Heart left ventricle (tissue), 16 donors: ENCODE results near the gene AKAP8. TPM values are rescaled to one million over a fixed set of nuclear protein-coding genes. Genes with fewer than 3 reads are reported as not detected.

Experiments
- ATAC-seq, 4 donors: fragments of 200-7000 bp; cut with Tn5 transposase; one replicate each; pipeline ENCODE4 v1.9.1; 2020 to 2022; ENCODE audit warnings: moderate library complexity in 4 of 4, mild to moderate bottlenecking in 3 of 4, moderate number of reproducible peaks in 1 of 4
- DNase-seq, 5 donors: peaks; one replicate each; pipeline ENCODE4 v3.0.0-alpha.2; 2020
- H3K27ac ChIP-seq, 12 donors: fragments of 200-600 bp; sonication (generic) in 4 of 12; one replicate each; pipeline versions ENCODE4 v1.5.0 to v1.8.0; 2016 to 2022; ENCODE audit warnings: mild to moderate bottlenecking in 2 of 12
- H3K27me3 ChIP-seq, 9 donors: fragments of 200-600 bp; sonication (generic) in 2 of 9; one replicate each; pipeline versions ENCODE4 v1.5.1 to v1.8.0; 2016 to 2022; ENCODE audit warnings: mild to moderate bottlenecking in 3 of 9
- H3K36me3 ChIP-seq, 9 donors: fragments of 200-600 bp; sonication (generic) in 2 of 9; one replicate each; pipeline versions ENCODE4 v1.5.0 to v1.8.0; 2018 to 2022; ENCODE audit warnings: mild to moderate bottlenecking in 2 of 9
- H3K4me1 ChIP-seq, 12 donors: fragments of 200-600 bp; sonication (generic) in 4 of 12; one replicate each; pipeline versions ENCODE4 v1.5.0 to v1.8.0; 2016 to 2022; ENCODE audit warnings: mild to moderate bottlenecking in 3 of 12
- H3K4me3 ChIP-seq, 12 donors: fragments of 200-600 bp; sonication (generic) in 4 of 12; one replicate each; pipeline versions ENCODE4 v1.5.0 to v1.8.0; 2017 to 2022; ENCODE audit warnings: mild to moderate bottlenecking in 9 of 12, moderate library complexity in 4 of 12
- H3K9me3 ChIP-seq, 12 donors: fragments of 200-600 bp; sonication (generic) in 4 of 12; one replicate each; pipeline versions ENCODE4 v1.5.0 to v1.8.0; 2016 to 2022; ENCODE audit warnings: mild to moderate bottlenecking in 1 of 12
- POLR2A ChIP-seq, 2 donors: fragments of 450-650 bp; IDR thresholded peaks; one replicate each; pipeline ENCODE4 v1.6.1; 2017; ENCODE audit warnings: antibody characterized with exemption in 2 of 2, mild to moderate bottlenecking in 2 of 2, moderate library complexity in 2 of 2
- WGBS, 4 donors: extraction: QIAGEN DNeasy Blood & Tissue Kit in 2 of 4; methylation state at CpG; one replicate each; pipeline versions ENCODE4 v1.1.5 to v1.1.7; 2013 to 2018; 5-methylcytosine and 5-hydroxymethylcytosine counted together
- intact Hi-C, 10 donors: fragments of 100-400 bp; cut with DNase I; formaldehyde crosslinking; loops; one replicate each; pipeline versions ENCODE4 v1.11.1 to v1.14.2; 2022
- polyA plus RNA-seq, 2 donors: library from polyadenylated mRNA; stranded (reverse); fragments of 200-250 nt; gene quantifications; one replicate each; pipeline ENCODE4 v1.2.3, GENCODE V29; 2013
- total RNA-seq, 9 donors: library from RNA; depleted of rRNA in 2 of 9; stranded (reverse); fragments of >200 nt in 2 of 9; fragmentation: NEBNext Ultra II Directional in 3 of 9; extraction: Animal tissue kit (Norgen Biotek cat#: 25700) in 3 of 9; gene quantifications; one replicate each; pipeline versions ENCODE4 v1.1.0 to v1.2.4, GENCODE V29; 2016 to 2023
- TF ChIP-seq, protein P1 (sequence below), 12 donors: fragments of 200-600 bp; sonication (generic) in 4 of 12; IDR thresholded peaks; one replicate each; pipeline versions ENCODE4 v1.5.0 to v1.8.0; 2018 to 2022; ENCODE audit warnings: antibody characterized with exemption in 12 of 12, mild to moderate bottlenecking in 5 of 12
- donor health status: ischemic (EF 13 %, LVEDD 7.1; RV severe dilation, severe dysfunction).
- donor health status: healthy with polysubstance abuse.
- donor health status: DM: no; HTN: yes; CAD: no.
- donor health status: DM: no; HTN: no; CAD: no.
- donor health status: ischemic (EF 25% LVEDD 6.9; RV normal size, moderate dysfunction).
- donor health status: ischemic (EF 25% LVEDD 5.7; RV mildly dilated, moderate dysfunction).
- donor health status: healthy.
- donor health status: DM: yes; HTN: yes; CAD: no.
- donor health status: ischemic (EF 35%, LVEDD 5.7; RV mildly dilated, moderate dysfunction).
- donor health status: nonischemic (EF 11% LVEDD 7.7; RV severe dilation, severe dysfunction).
- donor health status: DM: yes; HTN: yes; CAD: no.
- donor health status: PGD.
- donor health status: ischemic (EF 29% LVEDD 5.4; RV normal size, mild dysfunction).
- donor health status: nonischemic (EF 23%, LVEDD 6.1; RV moderate dilation, normal function).

The AKAP8 gene
- total and polyA plus RNA-seq, 11 donors = 9.6 to 24.8 (median 18.8) TPM

DNA sequence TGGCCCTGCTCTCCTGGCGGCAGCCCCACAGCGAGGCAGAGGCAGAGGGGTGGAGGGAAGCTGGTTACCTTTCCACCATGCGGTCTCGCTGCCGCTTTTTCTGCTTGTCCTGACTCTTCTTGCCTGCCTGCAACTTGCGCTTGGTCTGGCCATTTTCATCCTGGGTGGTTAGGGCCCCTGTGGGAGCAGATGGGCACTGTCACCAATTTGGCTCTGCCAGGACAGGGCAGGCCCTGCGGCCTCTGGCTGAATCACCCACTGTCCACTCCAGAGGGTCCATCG lies 19.6 kb upstream of the AKAP8 start:
- DNase-seq (no peak), ATAC-seq (no peak)
- no peak overlapping the region for H3K4me3 ChIP-seq
- no peaks in the 10 kb centered on the region for H3K9me3 ChIP-seq
- TF ChIP-seq, protein P1, sequence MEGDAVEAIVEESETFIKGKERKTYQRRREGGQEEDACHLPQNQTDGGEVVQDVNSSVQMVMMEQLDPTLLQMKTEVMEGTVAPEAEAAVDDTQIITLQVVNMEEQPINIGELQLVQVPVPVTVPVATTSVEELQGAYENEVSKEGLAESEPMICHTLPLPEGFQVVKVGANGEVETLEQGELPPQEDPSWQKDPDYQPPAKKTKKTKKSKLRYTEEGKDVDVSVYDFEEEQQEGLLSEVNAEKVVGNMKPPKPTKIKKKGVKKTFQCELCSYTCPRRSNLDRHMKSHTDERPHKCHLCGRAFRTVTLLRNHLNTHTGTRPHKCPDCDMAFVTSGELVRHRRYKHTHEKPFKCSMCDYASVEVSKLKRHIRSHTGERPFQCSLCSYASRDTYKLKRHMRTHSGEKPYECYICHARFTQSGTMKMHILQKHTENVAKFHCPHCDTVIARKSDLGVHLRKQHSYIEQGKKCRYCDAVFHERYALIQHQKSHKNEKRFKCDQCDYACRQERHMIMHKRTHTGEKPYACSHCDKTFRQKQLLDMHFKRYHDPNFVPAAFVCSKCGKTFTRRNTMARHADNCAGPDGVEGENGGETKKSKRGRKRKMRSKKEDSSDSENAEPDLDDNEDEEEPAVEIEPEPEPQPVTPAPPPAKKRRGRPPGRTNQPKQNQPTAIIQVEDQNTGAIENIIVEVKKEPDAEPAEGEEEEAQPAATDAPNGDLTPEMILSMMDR (IDR thresholded peaks at IDR 0.05) = no peak
- TF ChIP-seq POLR2A (IDR thresholded peaks at IDR 0.05) = no peak
- H3K36me3 ChIP-seq = peaks cover 0 to 93% (median 79%) of the 10 kb centered on the region in 9 donors
- 91 to 98% (median 96%) methylated on average over 8 of the region's 8 CpGs for WGBS, 4 donors
- intact Hi-C loops = no loop called here
- H3K27me3 ChIP-seq = no peaks in the 10 kb centered on the region
- H3K27ac ChIP-seq = no peak overlapping the region
- H3K4me1 ChIP-seq = peaks cover 8 to 43% (median 31%) of the 10 kb centered on the region in 12 donors

- ATAC-seq = no peak
- no peak for TF ChIP-seq POLR2A (IDR thresholded peaks at IDR 0.05)
- TF ChIP-seq, protein P1 (IDR thresholded peaks at IDR 0.05) = no peak
- H3K27me3 ChIP-seq = no peaks in the 10 kb centered on the region
- H3K36me3 ChIP-seq = peaks cover 0 to 96% (median 80%) of the 10 kb centered on the region in 9 donors
- intact Hi-C loops = no loop called here
- WGBS, 4 donors = 82 to 90% (median 87%) methylated on average over 38 to 50 of the region's 50 CpGs
- H3K4me1 ChIP-seq = peaks cover 8 to 38% (median 26%) of the 10 kb centered on the region in 12 donors
- no peak overlapping the region for H3K4me3 ChIP-seq
- no peaks in the 10 kb centered on the region for H3K9me3 ChIP-seq
- DNase-seq = no peak
- H3K27ac ChIP-seq = no peak overlapping the region
Measured at GRCh38 chr19:15398501-15399233, 19.1 kb upstream of the AKAP8 start.

DNA sequence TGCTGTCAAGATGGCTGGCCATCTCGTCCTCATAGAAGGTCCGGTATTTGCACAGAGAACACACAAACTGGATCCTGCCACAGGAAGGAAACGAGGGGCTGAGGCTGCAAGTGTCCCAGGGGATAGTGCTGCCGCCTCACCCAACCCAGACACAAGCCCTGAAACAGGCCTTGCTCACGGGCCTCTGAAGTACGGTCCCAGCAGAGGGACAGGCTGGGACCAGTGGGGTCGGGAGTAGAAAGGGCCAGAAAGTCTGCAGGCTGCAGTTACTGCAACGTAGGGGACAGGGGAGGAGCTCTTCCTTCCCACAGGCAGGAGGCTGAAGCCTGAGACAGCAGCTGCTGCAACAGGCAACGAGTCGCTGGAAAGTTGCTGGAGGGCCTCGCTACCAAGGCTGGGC lies 18.2 kb upstream of the AKAP8 start:
- Histone ChIP-seq H3K4me3 (no peak overlapping the region), H3K36me3 (peaks cover 0 to 94% (median 83%) of the 10 kb centered on the region in 9 donors), H3K27ac (no peak overlapping the region), H3K27me3 (no peaks in the 10 kb centered on the region), H3K4me1 (peaks cover 5 to 29% (median 18%) of the 10 kb centered on the region in 12 donors), H3K9me3 (no peaks in the 10 kb centered on the region)
- DNase-seq = no peak
- no peak for ATAC-seq
- WGBS, 4 donors = 57 to 71% (median 63%) methylated on average over 9 to 11 of the region's 11 CpGs
- no peak for TF ChIP-seq POLR2A (IDR thresholded peaks at IDR 0.05)
- TF ChIP-seq, protein P1 (IDR thresholded peaks at IDR 0.05) = no peak
- intact Hi-C loops = no loop called here

GRCh38 chr19:15397236-15397635 lies 17.6 kb upstream of the AKAP8 start:
- Histone ChIP-seq H3K4me1 (peaks cover 4 to 24% (median 14%) of the 10 kb centered on the region in 12 donors), H3K36me3 (peaks cover 0 to 94% (median 88%) of the 10 kb centered on the region in 9 donors), H3K9me3 (no peaks in the 10 kb centered on the region), H3K27me3 (no peaks in the 10 kb centered on the region), H3K27ac (no peak overlapping the region), H3K4me3 (no peak overlapping the region)
- intact Hi-C loops = no loop called here
- DNase-seq = no peak
- 79 to 87% (median 81%) methylated on average over 6 of the region's 6 CpGs for WGBS, 4 donors
- ATAC-seq = no peak
- TF ChIP-seq, protein P1 (IDR thresholded peaks at IDR 0.05) = no peak
- no peak for TF ChIP-seq POLR2A (IDR thresholded peaks at IDR 0.05)
